Measurements from ENCODE around the gene USP37.

Gene USP37

DNA sequence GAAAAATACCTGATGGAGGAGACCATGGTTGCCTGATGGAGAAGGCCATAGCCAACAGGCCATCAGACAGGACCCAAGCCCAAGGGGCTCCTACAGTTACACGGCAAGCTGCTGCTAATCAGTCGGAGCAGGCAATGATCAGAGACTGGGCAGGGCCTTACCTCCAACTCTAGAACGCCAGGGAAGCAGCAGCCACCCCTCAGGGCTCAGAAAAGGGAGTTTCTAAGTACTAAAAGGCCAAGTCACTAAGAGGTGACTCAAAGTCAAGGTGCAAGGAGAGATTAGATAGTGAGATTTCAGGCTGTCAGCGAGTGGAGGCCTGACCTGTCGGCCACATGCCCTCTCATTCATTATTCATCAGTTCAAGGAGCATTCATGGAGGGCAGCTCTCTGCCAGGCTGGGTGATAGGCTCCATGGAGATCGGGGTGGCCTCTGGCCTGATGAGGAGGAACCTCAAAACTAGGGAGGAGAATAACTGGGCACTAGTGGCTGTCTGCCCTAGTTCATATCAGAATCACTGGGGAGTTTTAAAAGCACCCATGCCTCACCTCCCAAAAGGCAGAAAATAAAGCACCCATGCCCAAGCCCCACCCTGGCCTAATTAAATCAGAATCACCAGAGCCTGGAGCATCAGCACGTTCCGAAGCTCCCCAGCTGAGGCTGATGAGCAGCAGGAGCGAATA lies 145.6 kb downstream of the USP37 start:
- no peak for TF ChIP-seq CTCF (IDR thresholded peaks at IDR 0.05; ENCODE audit: low read depth, low read length)
- in situ Hi-C loops (cut with HindIII; ENCODE audit: low sequenced_read_pairs), result no loop called here
- no peak for DNase-seq (ENCODE audit: low read depth, low spot score)
- no peak overlapping the region for H3K4me3 ChIP-seq (ENCODE audit: low read depth, low read length)

DNA sequence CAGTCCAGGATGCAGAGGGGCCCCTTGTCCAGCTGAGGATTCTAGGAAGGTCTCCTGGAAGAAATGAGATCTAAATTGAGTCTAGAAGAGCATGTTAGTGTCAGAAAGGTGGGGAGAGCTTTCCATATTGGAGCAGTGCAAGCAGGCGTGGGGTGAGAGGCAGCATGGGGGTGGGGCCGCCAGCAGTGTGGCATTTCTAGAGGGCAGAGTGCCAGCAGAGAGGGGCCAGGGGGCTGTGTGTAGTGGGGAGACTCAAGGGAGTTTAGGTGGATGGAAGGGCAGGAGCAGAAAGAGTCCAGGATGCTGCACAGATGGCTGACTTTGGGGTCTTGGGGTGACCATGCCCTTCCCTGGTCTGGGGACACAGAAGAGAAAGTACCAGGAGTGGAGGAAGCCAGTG lies 147.1 kb downstream of the USP37 start:
- no peak for TF ChIP-seq CTCF (IDR thresholded peaks at IDR 0.05; ENCODE audit: low read depth, low read length)
- no peak overlapping the region for H3K4me3 ChIP-seq (ENCODE audit: low read depth, low read length)
- in situ Hi-C loops (cut with HindIII; ENCODE audit: low sequenced_read_pairs), result no loop called here
- no peak for DNase-seq (ENCODE audit: low read depth, low spot score)

- no peak overlapping the region for H3K4me3 ChIP-seq (ENCODE audit: low read depth, low read length)
- no peak for TF ChIP-seq CTCF (IDR thresholded peaks at IDR 0.05; ENCODE audit: low read depth, low read length)
- DNase-seq (ENCODE audit: low read depth, low spot score), result no peak
- in situ Hi-C loops (cut with HindIII; ENCODE audit: low sequenced_read_pairs), result no loop called here
Observed at GRCh38 chr2:218419630-218420216, 148.4 kb downstream of the USP37 start.

GRCh38 chr2:218418717-218419458 lies 149.3 kb downstream of the USP37 start, which contains the start of gene VIL1:
Gene VIL1, plus strand, starts transcription at chr2:218419123. Its CDS starts 4,656 bp downstream, at chr2:218423779.
- TF ChIP-seq CTCF (IDR thresholded peaks at IDR 0.05; ENCODE audit: low read depth, low read length), result no peak
- in situ Hi-C loops (cut with HindIII; ENCODE audit: low sequenced_read_pairs), result no loop called here
- no peak within 1 kb of the TSS for H3K4me3 ChIP-seq (ENCODE audit: low read depth, low read length)
- DNase-seq (ENCODE audit: low read depth, low spot score), result no peak

DNA sequence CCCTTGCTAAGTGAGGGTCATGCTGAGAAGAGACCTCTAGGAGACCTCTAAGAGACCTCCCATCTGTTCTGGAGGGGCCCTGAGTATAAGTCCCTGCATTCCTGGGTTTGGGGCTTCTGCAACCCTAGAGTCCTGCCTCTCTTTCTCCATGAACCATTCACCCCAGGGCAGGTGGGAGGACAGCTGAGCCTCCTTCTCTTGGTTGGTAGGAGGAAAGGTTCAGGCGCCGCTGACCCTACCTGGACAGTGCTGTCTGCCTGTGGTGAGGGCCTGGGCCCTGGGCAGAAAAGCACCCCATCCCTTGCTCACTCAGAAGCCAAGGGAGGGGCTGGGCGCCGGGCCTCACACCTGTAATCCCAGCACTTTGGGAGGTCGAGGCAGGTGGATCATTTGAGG lies 149.8 kb downstream of the USP37 start:
- in situ Hi-C loops (cut with HindIII; ENCODE audit: low sequenced_read_pairs), result no loop called here
- TF ChIP-seq CTCF (IDR thresholded peaks at IDR 0.05; ENCODE audit: low read depth, low read length), result no peak
- no peak for DNase-seq (ENCODE audit: low read depth, low spot score)
- H3K4me3 ChIP-seq (ENCODE audit: low read depth, low read length), result no peak overlapping the region

GRCh38 chr2:218407717-218408116 lies 160.4 kb downstream of the USP37 start:
- no peak for DNase-seq (ENCODE audit: low read depth, low spot score)
- no peak overlapping the region for H3K4me3 ChIP-seq (ENCODE audit: low read depth, low read length)
- no peak for TF ChIP-seq CTCF (IDR thresholded peaks at IDR 0.05; ENCODE audit: low read depth, low read length)
- in situ Hi-C loops (cut with HindIII; ENCODE audit: low sequenced_read_pairs), result no loop called here
